Activated CD8-positive, alpha-beta memory T cell treated with anti-CD3 and anti-CD28 coated beads, Interleukin-2, amount 50 U/mL, for 4 hours (primary cell): ENCODE results near the gene SPTBN1.

Source experiments
- DNase-seq: peaks from one replicate; pipeline ENCODE4 v3.0.0-alpha.2; 2020

The SPTBN1 gene

DNA sequence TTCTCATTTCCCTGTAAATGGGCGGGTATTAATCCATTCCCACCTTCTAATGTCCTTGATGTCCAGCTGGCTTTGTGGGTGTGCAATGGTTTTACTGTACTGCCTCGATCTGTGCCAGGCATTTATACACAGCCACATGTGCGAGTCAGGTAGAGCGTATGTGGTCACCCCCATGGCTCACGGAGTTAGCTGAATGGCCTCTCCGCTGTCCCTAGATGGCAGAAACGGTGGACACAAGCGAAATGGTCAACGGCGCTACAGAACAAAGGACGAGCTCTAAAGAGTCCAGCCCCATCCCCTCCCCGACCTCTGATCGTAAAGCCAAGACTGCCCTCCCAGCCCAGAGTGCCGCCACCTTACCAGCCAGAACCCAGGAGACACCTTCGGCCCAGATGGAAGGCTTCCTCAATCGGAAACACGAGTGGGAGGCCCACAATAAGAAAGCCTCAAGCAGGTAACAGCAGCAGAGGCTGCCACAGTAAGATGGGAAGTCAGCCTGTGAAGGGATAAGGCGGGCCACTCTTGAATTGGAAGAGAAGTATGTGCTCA is 208.2 kb downstream of the SPTBN1 start:
- DNase-seq = no peak

DNA sequence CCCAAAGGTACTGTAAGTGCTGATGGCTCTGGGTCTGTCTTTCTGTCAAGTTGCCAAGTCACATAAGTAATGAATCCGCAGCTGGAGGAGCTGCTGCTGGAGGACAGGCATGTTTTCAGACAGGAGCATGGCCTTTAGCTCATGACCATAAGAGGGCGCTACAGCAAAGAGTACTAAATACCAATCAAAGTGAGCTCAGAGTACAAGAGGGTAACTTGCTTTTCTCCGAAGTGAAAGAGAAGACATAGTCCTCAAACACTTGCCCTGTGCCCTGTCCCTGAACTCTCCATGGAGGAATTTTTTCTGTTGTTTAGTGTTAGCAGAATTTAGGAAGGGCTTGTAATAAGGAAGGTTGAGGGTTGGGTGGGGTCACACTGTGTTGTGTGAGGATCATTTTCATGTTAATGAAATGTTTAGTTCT is 209.3 kb downstream of the SPTBN1 start:
- DNase-seq = peak; percentile 28

DNA sequence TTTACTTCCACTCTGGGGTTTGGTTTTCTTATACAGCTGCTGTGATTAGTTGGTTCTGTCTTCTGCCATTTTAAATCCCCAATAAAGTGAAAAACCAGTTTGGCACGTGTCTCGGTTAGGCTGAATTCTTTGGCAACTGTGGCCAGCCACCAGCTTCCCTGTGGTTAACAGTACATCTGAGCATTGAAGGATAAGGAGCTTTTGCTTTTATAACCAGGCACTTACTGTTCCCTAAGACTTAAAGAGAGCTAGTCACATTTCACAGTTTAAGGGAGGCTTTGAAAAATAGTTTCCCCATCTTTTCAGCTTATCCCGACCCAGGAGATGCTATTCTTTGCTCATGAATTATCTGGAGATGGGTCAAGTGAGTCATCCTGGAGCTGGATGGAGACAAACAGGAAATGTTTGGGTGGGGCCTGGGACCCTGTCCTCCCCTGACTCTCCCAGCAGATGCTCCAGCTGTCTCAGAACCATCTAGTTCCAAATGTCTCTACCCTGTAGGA is 210.1 kb downstream of the SPTBN1 start:
- DNase-seq = no peak

DNA sequence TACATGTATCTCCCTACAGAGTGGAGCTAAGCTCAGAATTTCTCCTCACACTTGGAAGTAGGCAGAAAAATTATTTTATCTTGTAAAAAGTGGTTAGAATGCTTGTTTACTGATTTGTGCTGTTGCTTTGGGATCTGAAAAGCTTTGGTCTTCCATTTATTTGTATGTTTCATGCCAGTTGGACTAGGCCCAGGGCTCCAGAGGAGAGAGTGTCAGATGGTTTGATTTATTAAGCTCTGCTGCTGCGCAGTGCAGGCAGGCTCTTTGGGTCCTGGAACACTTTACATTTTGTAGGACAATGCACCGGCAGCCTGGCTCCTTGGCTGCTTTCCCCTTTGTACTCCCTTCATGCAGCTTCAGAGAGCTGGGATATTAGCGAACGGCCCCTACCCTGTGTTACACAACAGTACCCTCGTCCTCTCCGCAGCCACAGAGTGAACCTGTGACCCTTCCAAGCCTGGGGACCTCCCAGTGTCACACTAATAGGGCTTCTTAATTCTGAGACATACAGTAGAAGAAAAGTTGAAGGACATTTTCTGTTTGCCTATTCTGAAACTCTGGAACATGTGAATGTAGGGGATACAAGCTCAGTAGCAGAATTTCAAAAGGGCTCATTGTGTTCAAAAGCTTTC is 210.6 kb downstream of the SPTBN1 start:
- DNase-seq = no peak

GRCh38 chr2:54667266-54667639 is 211.1 kb downstream of the SPTBN1 start:
- no peak for DNase-seq

DNA sequence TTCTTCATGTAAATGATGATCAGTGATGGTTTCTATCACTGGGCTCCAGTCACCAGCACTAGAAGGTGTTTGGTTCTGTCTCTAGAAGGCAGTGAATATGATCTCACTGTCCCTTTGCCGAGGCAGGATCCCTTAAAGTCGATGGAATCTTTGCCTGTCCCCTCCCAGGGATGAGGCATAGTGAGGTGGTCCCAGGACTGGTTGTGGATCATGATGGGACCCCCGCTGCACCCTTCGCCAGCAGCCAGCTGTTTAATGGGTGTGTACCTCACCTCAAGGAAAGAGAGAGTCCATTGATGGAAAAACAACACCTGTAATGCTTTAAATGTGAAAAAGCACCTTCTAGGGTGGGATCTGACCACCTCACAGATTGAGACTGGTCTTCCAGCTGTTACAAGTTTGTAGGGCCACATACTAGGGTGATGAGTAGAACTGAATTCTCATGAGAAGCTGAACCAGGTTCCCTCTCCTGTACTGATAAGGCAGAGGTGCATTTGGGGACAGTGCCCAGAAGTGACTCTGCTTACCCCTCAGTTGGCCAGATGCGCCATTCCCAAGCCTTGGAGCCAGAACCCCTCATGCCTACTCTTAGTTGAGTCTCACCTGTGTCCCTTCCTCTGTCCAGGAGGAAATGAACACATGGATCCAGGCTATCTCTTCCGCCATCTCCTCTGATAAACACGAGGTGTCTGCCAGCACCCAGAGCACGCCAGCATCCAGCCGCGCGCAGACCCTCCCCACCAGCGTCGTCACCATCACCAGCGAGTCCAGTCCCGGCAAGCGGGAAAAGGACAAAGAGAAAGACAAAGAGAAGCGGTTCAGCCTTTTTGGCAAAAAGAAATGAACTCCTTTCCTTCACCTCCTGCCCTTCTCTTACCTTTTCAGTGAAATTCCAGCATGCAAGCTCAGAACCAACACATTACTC is 211.9 kb downstream of the SPTBN1 start:
- no peak for DNase-seq

DNA sequence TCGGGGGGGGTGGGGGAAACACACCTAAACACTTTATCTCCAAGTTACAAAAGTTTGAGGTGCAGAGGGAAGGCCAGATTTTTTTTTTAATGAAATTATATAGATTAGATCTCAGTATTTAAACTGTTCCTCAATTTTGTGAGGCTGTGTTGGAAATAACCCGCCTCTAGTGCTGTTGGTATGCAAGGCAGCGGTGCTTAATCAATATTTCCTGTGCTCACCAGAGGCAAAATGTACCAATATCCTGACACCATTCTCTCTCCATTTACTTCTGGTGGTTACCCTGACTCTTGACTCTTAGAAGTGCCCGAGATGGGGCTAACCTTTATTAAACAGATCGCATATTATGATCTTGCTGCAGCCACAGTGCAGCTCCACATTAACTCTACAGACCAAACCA is 212.6 kb downstream of the SPTBN1 start:
- DNase-seq = no peak

- no peak for DNase-seq
Measured at GRCh38 chr2:54669677-54670484, 213.8 kb downstream of the SPTBN1 start.

DNA sequence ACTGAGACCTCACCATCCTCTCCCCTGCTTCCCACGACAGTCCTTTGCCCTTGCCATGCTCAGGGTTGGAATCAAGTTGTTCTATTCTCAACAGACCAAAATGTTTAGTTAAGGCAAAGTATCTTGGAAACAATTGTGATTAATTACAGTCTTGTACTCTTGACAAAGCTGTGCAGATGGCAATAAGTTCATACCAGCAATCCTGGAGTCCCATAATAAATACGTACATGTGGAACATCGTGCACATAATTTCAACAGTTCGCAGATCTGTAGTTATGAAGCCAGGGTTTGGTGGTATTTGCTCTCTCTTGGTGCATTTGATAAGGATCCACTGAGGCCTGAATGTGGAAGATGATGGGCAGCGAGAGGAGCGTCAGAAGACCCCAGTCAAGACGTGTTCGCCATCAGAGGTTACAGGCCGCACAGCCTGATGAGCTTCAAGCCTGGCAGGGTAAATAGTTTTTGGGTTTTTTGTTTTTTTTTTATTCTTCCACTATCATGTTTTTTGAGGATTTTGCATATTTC is 214.4 kb downstream of the SPTBN1 start:
- DNase-seq = no peak

- no peak for DNase-seq
Measured at GRCh38 chr2:54671010-54671409, 214.9 kb downstream of the SPTBN1 start.

GRCh38 chr2:54671875-54672589 is 215.9 kb downstream of the SPTBN1 start:
- DNase-seq = no peak

DNA sequence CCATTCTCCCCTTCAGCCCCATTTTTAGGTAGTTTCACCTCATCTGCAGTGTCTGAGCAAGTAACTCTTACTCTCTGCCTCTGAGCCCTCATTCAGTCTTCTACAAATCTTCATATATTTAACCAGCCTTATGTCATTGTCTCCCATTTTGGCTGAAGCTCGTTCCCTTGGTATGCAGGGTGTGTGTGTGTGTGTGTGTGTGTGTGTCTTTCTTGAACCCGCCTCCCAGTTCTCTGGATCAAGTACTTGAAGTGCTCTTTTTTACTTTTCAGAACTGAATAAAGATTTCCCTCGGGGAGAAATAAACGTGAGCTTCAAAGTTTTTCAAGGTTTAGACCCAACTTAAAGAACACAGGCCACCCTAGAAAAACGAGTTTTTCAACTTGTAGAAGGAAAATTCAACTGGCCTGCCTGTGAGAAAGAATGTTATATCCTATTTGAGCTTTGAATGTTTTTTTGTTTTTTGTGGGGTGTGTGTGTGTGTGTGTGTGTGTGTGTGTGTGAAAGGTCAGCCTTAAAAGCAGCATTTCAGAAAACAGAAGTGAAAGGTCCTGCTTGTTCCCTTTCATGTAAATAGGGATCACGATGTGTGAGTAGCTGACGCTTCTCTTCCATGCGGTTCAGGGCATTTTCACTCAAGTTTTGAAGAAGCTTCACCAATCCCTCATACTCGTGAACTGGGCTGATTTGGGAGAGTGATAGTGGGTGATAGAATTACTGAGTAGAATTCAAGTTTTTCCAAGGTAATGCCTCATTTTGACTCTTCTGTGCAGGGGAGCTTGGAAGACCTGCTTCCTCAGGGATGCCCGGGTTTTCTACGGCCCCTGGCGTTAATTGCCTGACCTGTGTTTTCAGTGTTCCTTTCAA is 216.7 kb downstream of the SPTBN1 start:
- DNase-seq = no peak

- no peak for DNase-seq
Measured at GRCh38 chr2:54673501-54673998, 217.4 kb downstream of the SPTBN1 start.

DNA sequence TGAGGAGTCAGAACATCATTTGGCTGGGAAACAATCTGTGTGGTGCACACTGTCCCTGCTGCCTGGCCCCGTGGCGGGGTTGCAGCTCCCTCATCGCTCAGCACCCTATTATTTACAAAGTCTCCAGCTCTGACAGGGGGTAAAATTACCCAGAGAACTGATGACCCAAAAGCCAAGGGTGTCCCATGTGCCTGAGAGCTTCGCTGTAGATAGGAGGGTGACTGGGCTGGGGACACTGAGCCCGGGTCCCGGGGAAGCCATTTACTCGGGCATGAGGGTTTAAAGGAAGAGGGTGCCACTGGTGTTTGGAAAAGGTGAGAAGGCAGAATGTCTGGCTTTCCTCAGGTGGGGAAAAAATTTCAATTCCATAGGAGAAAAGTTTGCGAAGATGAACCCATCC is 219.2 kb downstream of the SPTBN1 start:
- no peak for DNase-seq

DNA sequence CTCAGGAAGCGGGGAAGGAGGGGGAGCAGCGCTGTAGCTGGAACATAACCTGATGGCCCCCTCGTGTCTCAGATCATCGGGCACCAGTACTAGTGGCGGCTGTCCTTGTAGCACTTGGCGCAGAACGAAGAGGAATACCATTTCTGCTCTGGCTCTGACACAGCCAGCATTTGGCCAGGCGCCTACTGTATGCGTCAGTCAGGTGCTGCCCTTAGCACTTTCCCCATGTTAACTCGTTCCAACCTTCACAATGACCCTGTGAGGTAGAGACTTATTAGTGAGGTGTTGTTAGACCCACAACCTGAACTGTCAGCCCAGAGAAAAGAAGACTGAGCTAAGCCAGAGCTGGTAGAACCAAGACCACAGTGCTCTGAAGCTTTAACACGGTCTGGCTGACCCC is 219.6 kb downstream of the SPTBN1 start:
- DNase-seq = no peak

- DNase-seq = no peak
Measured at GRCh38 chr2:54676656-54677055, 220.5 kb downstream of the SPTBN1 start.

DNA sequence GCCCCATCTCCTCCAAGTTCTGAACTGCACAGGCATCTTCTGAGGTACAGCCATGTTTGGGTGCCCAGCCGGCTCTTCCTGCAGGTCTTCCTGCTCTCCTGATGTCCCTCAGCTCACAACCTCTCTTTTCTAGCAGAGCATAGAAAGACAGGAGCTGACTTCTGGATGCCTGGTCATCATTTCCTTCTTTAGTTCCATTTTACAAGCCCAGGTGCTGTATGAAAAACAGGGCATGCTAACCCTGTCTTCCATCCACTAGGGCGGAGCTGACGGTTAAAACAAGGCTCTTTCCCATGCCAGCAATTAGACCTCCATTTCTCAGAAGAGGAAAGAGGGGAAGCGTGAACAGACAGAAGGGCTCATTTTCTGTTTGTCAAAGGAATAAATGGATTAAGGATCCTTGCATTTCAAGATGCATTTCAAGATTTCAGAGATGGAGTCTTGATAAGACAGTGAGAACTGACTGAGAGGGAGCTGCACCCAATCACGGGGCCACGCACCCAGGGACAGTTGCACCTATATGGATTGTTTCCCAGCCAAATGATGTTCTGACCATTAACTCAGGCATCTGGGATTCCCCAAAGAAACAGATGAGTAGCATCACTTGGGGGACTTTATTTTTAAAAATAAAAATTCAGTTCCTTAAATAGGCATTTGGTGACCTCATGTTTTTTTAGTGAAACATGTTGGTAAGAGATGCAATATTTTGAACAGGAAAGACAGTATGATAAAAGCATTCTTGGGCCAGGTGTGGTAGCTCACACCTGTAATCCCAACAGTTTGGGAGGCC is 221.5 kb downstream of the SPTBN1 start:
- no peak for DNase-seq

DNA sequence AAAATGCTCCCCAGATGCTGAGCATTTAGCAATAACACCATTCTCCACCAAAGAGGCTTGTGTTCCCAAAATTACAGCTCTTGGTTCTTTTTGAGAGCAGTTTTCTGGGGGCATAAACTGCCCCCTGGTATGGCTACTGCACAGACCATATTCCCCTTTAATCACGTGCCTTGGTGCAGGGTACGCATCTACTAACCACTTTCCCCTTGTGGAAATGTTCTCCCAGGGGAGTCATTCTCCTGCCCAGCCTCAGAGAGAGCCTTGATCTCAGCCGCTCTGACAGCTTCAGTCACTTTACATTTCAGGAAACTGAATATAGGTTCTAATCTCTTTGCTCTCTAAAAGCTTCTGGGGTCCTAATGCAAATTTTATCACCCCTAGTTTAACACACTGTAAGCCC is 222.6 kb downstream of the SPTBN1 start:
- no peak for DNase-seq

GRCh38 chr2:54680397-54681041 is 224.4 kb downstream of the SPTBN1 start:
- no peak for DNase-seq
